ENCODE data around the gene SLC6A17.

DNA sequence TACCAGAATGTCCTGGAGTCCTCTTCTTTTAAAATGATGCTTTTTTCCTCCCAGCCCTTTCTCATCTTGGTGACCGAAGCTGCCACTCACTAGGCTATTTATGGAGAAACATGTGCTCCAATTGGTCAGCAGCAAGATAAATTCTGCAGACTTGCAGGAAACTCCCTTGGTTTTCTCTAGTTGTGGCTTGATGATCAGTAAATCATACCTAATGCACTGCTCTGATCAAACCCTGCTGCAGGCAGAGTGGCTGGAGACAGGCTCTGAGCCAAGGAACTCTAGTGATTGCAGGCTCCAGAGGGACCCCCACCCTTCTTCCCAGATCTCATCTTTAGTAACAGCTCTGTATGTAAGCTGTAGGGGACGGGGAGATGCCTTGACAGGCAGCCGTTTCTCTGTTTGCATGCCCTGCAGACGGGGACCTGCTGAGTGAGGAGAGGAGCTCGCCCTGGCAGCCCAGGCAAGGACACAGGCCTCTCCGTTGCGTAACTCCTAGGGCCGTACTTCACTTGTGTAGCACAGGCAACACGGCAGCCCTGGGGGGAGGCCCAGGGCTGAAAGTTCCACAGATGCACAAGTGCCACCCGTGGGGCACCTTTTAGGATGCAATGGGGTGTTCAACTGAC is 14.5 kb downstream of the SLC6A17 start:
- no peak for TF ChIP-seq CTCF (conservative IDR thresholded peaks at IDR 0.05 in 1 of 2, IDR thresholded peaks at IDR 0.05 in 1 of 2; ENCODE audit: extremely low read depth in 1 of 2, insufficient read depth in 1 of 2, low read depth in 1 of 2, low read length in 2 of 2)
- no peak for TF ChIP-seq EZH2 (IDR thresholded peaks at IDR 0.05; ENCODE audit: borderline replicate concordance, low read length)
